H54 (cell line): ENCODE measurements around the gene DDX51.

Source experiments
- DNase-seq: peaks from one replicate; pipeline ENCODE4 v3.0.0; 2011; ENCODE audit warnings: low spot score, mixed read lengths; ENCODE audit not compliant: insufficient read length
- FAIRE-seq: peaks from 3 replicates; lab custom pipeline; 2011; peaks lifted over from hg19 to GRCh38; lab: Jason Lieb, UNC
- POLR2A ChIP-seq: IDR thresholded peaks from 2 replicates; pipeline ENCODE4 v1.6.1; 2011; ENCODE audit warnings: low read depth, mild to moderate bottlenecking, low read length

DDX51 gene

DNA sequence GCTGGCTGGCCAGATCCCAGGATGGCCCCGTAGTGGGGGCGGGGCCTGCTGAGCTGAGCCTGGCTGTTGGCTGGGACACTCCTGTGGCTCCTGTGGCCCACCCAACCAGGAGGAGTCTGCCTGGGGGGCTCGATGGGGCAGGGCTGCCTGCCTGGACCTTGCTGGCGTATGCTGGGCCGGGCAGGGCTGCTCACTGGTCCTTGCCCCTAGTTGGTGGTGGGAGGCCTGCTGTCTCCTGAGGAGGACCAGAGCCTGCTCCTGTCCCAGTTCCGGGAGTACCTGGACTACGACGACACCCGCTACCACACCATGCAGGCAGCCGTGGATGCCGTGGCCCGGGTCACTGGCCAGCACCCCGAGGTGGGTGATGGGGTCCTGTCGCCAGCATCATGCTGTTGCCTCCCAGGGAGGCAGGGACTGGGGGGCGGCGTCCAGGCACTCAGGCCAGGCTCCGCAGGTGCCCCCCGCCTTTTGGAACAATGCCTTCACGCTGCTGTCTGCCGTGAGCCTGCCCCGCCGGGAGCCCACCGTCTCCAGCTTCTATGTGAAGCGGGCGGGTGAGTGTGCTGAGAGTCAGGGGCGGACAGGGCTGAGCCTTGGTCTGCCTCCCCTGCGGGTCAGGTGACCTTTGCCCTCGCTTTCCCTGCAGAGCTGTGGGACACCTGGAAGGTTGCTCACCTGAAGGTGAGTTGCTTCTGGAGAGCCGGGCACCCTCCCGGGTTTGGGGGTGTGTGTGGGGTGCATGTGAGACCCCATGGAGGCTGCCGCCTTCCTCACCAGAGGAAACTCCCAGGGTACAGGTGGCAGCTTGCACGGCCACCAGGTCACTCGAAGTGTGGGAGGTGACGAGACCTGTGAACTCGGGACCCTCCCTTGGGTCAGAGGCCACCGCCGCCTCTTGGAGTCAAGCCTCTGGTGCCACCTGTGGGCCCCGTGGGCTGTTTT lies 3.6 kb upstream of the DDX51 start:
- TF ChIP-seq POLR2A: no peak
- FAIRE-seq (no peak), DNase-seq (no peak)

DNA sequence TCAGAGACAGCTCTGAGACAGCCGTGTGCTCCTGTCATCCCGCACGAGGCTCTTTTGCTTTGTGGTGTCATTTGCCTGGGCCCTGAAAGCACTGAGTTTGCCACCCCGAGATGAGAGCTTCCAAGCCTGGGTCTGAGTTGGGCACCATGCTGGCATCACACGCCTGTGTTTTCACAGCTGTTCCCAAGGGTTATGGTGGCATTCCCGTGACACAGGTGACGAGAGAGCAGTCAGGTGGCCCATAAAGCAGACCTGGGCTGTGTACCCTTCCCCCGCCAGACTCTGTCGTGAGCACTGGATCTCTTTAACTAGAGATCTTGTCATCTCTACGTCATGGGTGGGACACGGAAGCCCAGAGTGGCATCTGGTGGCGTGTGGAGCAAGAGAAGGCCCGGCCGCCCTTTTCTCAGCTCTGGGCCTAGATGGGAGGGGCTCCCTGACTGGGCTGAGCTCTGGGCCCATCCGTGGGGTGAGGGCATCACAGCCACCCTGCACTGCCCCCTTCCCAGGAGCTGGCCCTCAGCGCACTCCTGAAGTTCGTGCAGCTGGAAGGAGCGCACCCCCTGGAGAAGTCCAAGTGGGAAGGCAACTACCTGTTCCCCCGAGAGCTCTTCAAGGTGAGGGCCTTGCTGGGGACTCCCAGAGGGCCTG lies 2.8 kb upstream of the DDX51 start:
- no peak for TF ChIP-seq POLR2A
- no peak for FAIRE-seq

DNA sequence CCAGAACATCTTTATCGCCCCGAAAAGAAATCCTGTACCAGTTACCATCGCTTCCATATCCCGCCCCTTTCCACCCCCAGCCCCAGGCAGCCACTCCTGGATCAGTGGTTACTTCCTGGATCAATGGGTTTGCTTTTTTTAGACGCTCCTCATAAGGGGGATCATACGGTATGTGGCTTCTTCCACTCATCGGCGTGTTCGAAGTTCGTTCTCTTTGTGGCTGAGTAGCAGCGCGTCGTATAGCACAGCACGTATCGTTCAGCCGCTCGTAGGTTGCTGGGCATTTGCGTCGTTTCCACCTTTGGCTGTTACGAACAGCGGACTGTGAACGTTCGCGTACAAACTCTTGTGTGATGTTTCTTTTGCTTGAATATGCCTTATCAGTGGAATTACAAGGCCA lies 2.0 kb upstream of the DDX51 start:
- DNase-seq (no peak), FAIRE-seq (no peak)
- no peak for TF ChIP-seq POLR2A

More for the DNA sequence above, 2.8 kb upstream of the DDX51 start:
- no peak for DNase-seq

DNA sequence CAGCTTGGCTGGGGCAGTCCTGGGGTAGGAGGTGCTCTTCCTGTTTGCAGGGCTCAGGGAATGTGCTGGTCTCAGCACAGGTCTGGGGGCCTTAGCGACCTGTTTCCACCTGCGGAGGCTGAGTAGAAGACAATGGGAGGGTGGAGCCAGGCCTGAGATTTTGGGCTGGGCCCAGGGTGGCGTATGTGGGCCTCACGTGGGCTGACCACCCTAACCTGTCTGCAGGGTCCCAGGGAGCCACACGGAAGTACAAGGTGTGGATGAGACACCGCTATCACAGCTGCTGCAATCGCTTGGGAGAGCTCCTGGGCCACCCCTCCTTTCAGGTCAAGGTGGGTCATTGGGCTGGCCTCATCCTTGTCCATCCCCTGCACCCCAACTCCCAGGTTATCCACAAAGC lies 1.2 kb upstream of the DDX51 start:
- FAIRE-seq (no peak), DNase-seq (no peak)
- no peak for TF ChIP-seq POLR2A

DNA sequence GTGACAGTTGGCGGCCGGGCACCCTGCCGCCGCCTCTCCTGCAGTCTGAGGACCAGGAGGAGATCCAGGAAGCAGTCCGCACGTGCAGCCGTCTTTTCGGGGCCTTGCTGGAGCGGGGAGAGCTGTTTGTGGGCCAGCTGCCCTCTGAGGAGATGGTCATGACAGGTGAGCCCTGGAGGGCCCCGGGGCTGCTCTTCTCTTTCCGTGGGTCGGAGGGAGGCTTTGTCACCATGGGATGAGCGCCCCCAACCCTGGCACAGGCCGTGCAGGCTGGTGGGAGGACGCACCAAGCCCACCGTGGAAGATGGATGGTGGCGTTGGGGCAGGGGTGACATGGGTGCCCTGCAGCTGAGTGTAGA lies 670 bp upstream of the DDX51 start:
- no peak for TF ChIP-seq POLR2A
- FAIRE-seq: no peak
- DNase-seq: peak; percentile 42

DNA sequence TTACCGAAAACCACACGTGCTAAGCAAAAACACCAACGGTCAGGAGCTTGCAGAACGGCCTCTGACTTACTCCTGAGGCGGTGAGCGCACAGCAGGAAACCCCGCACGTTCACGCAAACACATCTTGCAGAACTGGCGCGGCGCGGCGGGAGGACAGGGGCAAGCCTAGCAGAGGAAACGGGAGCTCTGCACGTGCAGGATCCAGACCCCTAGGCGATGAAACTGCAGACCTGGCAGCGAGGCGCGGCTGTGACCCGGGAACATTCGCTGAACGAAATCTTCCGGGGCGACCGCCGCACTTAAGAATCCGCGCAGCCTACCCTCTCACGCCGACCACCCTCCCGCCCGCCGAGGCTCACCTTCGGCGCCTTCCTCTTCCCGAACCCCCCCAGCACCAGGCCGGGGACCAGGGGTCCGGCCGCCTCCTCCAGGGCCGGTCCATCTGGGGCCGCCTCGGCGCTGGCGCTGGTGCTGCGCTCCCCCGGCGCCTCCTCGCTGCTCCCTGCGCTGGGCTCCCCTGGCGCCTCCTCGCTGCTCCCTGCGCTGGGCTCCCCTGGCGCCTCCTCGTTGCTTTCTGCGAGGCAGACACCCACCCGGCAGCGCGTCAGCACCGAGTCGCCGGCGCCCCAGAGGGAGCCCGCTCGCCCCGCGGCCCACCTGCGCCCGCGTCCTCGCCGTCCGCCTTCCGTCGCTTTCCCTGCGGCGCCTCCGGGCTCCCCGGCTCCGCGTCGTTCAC lies 615 bp downstream of the DDX51 start:
- FAIRE-seq: no peak
- no peak for TF ChIP-seq POLR2A
- no peak for DNase-seq

DNA sequence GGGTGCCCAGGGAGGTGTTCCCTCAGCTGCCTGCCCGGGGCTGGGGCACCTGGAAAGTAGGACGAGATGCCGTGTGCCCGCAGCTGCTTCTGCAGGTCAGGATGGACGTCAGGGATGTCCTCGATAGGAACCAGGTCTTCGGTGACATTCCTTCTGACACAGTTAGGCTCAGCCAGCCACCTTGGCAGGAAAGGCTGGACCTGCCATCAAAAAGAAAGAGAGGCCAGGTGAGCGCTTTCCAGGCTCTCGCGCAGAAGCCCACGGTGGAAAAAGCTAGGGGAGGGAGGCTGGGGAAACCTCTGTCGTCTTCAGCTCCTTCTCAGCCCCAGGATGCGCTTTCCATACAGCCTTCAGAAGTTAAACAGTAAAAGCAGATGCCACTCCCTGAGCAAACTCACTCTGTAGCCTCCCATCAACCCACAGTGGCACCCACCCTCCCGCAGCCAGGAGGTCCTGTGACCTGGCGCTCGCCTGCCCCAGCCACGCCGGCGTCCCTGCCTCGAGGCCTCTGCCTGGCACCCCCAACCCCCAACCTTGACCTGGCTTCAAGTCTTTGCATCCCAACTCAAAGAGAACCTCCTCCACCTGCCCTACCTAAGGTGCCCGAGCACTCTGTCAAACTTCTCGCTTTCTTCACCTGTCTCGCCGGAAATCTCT lies 1.3 kb downstream of the DDX51 start:
- FAIRE-seq (no peak), DNase-seq (no peak)
- TF ChIP-seq POLR2A: no peak

DNA sequence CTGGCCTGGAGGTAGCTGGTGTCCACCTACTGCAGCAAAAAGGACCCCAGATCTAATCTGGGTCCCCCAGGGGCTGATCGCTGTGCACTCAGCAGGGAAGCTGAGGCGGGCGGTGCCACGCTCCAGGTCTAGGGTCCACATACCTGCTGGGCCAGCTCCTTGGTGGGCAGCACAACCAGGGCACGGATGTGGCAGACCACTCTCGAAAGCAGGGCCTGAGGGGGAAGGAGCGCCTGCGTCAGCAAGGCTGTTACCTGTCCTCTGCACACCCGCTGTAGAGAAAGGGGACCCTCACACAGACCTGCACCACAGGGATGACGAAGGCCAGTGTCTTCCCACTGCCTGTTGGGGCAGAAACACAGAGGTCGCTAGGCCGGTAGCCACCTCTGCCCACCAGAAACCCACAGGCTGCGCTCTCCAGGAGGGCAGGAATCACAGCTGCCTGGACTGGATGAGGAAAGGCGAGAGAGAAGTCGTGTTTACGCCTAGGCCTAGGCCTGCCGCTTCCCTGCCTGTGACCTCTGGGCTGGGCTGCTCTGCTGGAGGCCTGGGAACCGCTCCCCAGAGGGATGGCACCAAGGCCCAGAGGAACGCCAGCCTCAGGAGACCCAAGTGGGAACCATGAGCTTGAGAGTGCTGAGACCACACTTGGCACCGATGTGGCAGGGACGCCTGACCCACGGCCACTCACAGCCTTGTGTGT lies 2.0 kb downstream of the DDX51 start:
- no peak for TF ChIP-seq POLR2A
- FAIRE-seq (no peak), DNase-seq (no peak)

DNA sequence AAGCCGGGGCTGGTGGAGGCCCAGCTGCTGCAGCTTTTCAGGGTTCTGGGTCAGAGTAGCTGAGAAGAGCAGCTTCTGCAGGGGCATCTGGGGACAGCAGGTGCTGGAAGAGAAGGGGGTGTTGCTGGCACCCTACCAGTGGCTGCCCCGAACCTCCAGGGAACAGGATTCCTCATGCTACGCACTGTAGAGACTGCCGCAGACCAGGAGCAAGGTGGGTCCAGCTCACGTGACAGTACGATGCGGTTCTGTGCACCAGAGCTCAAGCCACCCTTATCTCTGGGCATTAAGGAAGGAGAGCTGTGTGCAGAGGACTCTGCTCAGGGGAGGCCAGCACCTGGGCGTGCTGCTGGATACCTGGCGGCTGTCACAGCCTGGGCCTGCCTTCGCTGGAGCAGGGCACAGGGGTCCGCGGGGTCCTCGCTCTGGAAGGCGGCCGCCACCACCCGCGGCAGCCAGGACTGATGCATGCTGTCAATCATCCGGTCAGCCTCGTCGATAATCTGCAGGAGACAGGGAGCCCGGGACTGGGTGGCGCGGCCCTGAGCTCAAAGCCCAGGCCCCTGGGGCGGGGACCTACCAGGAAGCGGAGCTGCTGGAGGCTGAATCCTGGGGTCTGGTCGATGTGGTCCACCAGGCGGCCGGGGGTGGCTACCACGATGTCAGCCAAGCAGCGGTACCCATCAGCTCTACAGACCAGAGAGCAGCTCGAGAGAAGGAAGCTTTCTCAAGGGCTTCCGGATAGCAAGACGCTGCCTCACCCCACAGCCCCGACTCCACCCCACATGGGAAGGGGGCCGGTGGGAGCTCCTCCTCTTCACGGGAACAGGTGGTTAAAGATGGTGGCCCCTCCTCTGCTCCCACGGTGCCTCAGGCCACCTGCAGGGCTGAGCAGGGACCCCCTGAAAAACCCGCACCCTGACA lies 2.9 kb downstream of the DDX51 start:
- DNase-seq (no peak), FAIRE-seq (no peak)
- TF ChIP-seq POLR2A: no peak

DNA sequence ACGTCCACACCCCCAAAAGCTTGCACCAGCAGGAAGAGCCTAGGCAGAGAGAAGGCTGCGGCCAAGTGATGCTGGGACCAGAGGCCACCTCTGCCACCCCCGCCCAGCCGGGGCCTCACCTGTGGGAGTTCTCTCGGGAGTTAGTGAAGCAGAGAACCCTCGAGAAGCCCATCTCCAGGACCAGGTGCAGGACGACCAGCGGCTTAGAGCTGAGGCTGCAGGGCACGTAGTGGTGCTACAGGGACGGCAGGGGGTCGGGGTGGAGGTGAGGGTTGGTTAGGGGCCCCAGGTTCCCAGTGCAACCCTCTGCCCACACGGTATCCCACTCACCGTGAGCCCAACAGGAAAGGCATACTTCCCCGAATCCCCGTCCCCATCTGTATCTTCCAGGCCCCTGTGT lies 3.6 kb downstream of the DDX51 start:
- TF ChIP-seq POLR2A: no peak
- FAIRE-seq (no peak), DNase-seq (no peak)

DNA sequence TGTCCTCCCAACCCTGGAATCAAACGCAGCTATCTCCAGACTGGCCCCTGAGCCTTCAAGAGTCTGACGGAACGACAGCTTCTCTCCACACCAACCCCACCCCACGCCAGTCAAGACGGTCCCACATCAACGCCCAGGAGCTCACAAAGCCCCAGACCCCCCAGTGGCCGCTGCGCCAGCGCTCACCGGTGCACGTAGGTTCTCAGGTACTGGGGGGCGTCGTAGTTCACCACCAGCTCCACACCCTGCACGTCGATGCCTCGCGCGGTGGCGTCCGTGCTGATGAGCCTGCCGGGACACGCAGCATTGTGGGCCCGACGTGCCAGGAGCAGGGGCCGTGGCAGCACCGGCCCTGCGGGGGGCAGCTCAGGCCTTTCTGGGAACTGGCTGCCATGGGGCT lies 4.2 kb downstream of the DDX51 start:
- DNase-seq (no peak), FAIRE-seq (no peak)
- no peak for TF ChIP-seq POLR2A

DNA sequence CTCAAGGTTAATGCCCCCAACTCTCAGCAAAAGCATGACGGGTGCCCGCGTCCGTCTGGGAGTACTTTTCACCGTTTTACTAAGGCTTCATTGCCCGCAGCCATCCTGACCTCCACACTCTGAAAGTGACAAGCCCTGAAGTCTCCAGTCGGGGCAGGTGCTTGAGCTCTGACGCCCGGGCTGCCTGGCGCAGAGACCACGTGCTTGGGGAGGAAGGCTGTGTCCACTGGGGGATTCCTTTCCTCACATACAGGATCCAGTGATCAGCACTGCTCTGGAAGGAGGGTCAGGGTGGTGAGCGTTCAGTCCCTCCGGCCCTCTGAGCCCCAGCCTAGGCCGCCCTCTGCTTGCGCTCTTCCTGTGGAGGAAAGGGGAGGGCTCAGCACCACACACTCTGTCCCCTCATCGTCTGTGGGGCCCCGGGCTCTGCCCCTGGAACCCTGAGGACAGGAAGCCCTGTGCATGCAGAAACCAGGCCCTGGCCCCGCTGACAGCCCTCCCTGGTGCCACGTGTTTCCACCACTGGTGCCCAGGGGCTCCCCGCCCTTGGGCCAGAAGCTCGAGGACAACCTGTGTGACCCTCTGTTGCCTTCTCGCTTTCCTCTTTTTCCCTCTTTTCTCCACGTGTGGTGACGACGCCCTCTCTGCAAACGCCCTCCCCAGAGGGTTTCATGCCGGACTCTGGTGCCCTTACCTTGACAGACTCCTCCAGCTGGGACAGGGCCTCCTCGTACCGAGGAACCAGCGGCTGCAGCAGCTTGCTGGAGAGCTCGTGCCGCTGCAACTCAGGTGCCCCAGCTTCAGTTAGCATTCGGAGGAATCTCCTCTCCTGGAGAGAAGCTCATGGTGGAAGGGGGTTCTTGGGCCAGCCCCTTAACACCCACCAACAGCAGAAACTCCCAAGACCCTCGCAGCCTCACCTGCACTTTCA lies 4.9 kb downstream of the DDX51 start:
- no peak for TF ChIP-seq POLR2A
- DNase-seq (no peak), FAIRE-seq (no peak)
